NCI-H2081 treated with DMSO at 0.1 percent for 48 hours (cell line): ENCODE data around the gene C1orf74.

ENCODE experiments used
- DNase-seq: peaks from one replicate; lab custom pipeline; 2025; lab: John Stamatoyannopoulos, UW

Gene C1orf74

GRCh38 chr1:209784265-209785169 lies at the start of gene C1orf74:
Gene C1orf74, minus strand, starts transcription at chr1:209784559. Its CDS starts 925 bp downstream, at chr1:209783634.
- peak; percentile 87 for DNase-seq

GRCh38 chr1:209831615-209832014 lies 47.3 kb upstream of the C1orf74 start:
- DNase-seq = no peak

GRCh38 chr1:209830722-209831121 lies 46.4 kb upstream of the C1orf74 start:
- no peak for DNase-seq

- no peak for DNase-seq
Measured at GRCh38 chr1:209829716-209830115, 45.4 kb upstream of the C1orf74 start.

GRCh38 chr1:209827384-209828262 lies 43.3 kb upstream of the C1orf74 start, which contains the start of gene UTP25:
Gene UTP25, plus strand, starts transcription at chr1:209827972. Its CDS starts 92 bp downstream, at chr1:209828064.
- DNase-seq = peak; percentile 92

- DNase-seq = no peak
Measured at GRCh38 chr1:209825591-209826434, 41.5 kb upstream of the C1orf74 start.

GRCh38 chr1:209823143-209824041 lies 39.0 kb upstream of the C1orf74 start:
- peak; percentile 70 for DNase-seq

GRCh38 chr1:209822706-209823105 lies 38.3 kb upstream of the C1orf74 start:
- DNase-seq = no peak

- DNase-seq = no peak
Measured at GRCh38 chr1:209820986-209821385, 36.6 kb upstream of the C1orf74 start.

- no peak for DNase-seq
Measured at GRCh38 chr1:209819058-209819457, 34.7 kb upstream of the C1orf74 start.

GRCh38 chr1:209817691-209818090 lies 33.3 kb upstream of the C1orf74 start:
- DNase-seq = no peak

GRCh38 chr1:209816923-209817322 lies 32.6 kb upstream of the C1orf74 start:
- no peak for DNase-seq

GRCh38 chr1:209815931-209816341 lies 31.6 kb upstream of the C1orf74 start:
- DNase-seq = no peak

GRCh38 chr1:209815490-209815889 lies 31.1 kb upstream of the C1orf74 start:
- no peak for DNase-seq

- DNase-seq = no peak
Measured at GRCh38 chr1:209813902-209814301, 29.5 kb upstream of the C1orf74 start.

- DNase-seq = no peak
Measured at GRCh38 chr1:209810783-209811182, 26.4 kb upstream of the C1orf74 start.

GRCh38 chr1:209809611-209810010 lies 25.3 kb upstream of the C1orf74 start:
- DNase-seq = no peak

GRCh38 chr1:209808059-209808581 lies 23.8 kb upstream of the C1orf74 start:
- no peak for DNase-seq

- DNase-seq = no peak
Measured at GRCh38 chr1:209807509-209807908, 23.1 kb upstream of the C1orf74 start.
